Measurements from ENCODE around the gene UTP4.

- no peak for TF ChIP-seq CTCF (IDR thresholded peaks at IDR 0.05; ENCODE audit: low read depth, low read length)
- no peak for TF ChIP-seq EZH2phosphoT487 (IDR thresholded peaks at IDR 0.05; ENCODE audit: low read depth)
These were observed 37.9 kb upstream of the UTP4 start for GRCh38 chr16:69094501-69094900.
